Keratinocyte (primary cell): ENCODE measurements around the gene RASGEF1C. TPM values are rescaled to one million over a fixed set of nuclear protein-coding genes. Genes with fewer than 3 reads are reported as not detected.

ENCODE experiments used
- DNase-seq: peaks from one replicate; pipeline ENCODE4 v3.0.0-alpha.2; 2011; ENCODE audit warnings: low read depth, missing footprints, low spot score
- FAIRE-seq: peaks from 2 replicates; lab custom pipeline; 2011; peaks lifted over from hg19 to GRCh38; lab: Jason Lieb, UNC
- H2AFZ ChIP-seq: 2 replicates; pipeline ENCODE4 v1.6.0; 2012; ENCODE audit warnings: low read length, control low read depth, inconsistent platforms; ENCODE audit not compliant: control insufficient read depth
- H3K27ac ChIP-seq: 2 replicates; pipeline ENCODE4 v1.5.1; 2011; ENCODE audit warnings: low read length; ENCODE audit not compliant: control insufficient read depth, insufficient read depth
- H3K27me3 ChIP-seq: 3 replicates; pipeline ENCODE4 v1.6.0; 2011; ENCODE audit warnings: low read length; ENCODE audit not compliant: control insufficient read depth, insufficient read depth; ENCODE audit errors: extremely low read depth
- H3K36me3 ChIP-seq, 2 experiments: 2 replicates in 1 of 2; 3 replicates in 1 of 2; pipeline ENCODE4 v1.5.1; 2011; ENCODE audit warnings: low read length in 2 of 2, mild to moderate bottlenecking in 1 of 2; ENCODE audit not compliant: control insufficient read depth in 2 of 2, insufficient read depth in 2 of 2; ENCODE audit errors: extremely low read depth in 1 of 2
- H3K4me1 ChIP-seq: 3 replicates; pipeline ENCODE4 v1.5.1; 2011; ENCODE audit warnings: low read length; ENCODE audit not compliant: control insufficient read depth, insufficient read depth; ENCODE audit errors: extremely low read depth
- H3K4me2 ChIP-seq: 3 replicates; pipeline ENCODE4 v1.6.0; 2011; ENCODE audit warnings: low read depth, low read length; ENCODE audit not compliant: control insufficient read depth, insufficient read depth; ENCODE audit errors: extremely low read depth
- H3K4me3 ChIP-seq, 3 experiments: fragments of 200-600 bp in 1 of 3; sonication (generic) in 1 of 3; 2 replicates in 2 of 3; 3 replicates in 1 of 3; pipeline ENCODE4 v1.5.1; 2011 to 2016; ENCODE audit warnings: low read length in 3 of 3, mild to moderate bottlenecking in 3 of 3, control low read depth in 2 of 3, inconsistent platforms in 1 of 3, low read depth in 1 of 3, mixed read lengths in 1 of 3, mixed run types in 1 of 3, moderate library complexity in 1 of 3; ENCODE audit not compliant: control insufficient read depth in 2 of 3, insufficient read depth in 2 of 3; ENCODE audit errors: extremely low read depth in 1 of 3
- H3K79me2 ChIP-seq: 2 replicates; pipeline ENCODE4 v1.6.0; 2012; ENCODE audit warnings: low read length; ENCODE audit not compliant: control insufficient read depth, insufficient read depth
- H3K9ac ChIP-seq: 3 replicates; pipeline ENCODE4 v1.6.0; 2011; ENCODE audit warnings: low read length; ENCODE audit not compliant: control insufficient read depth, insufficient read depth; ENCODE audit errors: extremely low read depth
- H3K9me1 ChIP-seq: 3 replicates; pipeline ENCODE4 v1.6.0; 2011; ENCODE audit warnings: low read length; ENCODE audit not compliant: control insufficient read depth, insufficient read depth; ENCODE audit errors: extremely low read depth
- H3K9me3 ChIP-seq: 2 replicates; pipeline ENCODE4 v1.5.1; 2012; ENCODE audit warnings: low read depth, low read length; ENCODE audit not compliant: control insufficient read depth
- H4K20me1 ChIP-seq: 3 replicates; pipeline ENCODE4 v1.6.0; 2011; ENCODE audit warnings: low read length; ENCODE audit not compliant: control insufficient read depth, insufficient read depth; ENCODE audit errors: extremely low read depth
- CTCF ChIP-seq, 3 experiments: IDR thresholded peaks in 1 of 3; conservative IDR thresholded peaks in 1 of 3; optimal IDR thresholded peaks in 1 of 3; 2 replicates in 2 of 3; 3 replicates in 1 of 3; pipeline versions ENCODE3 to v1.5.1; 2011; ENCODE audit warnings: low read length in 3 of 3, mild to moderate bottlenecking in 3 of 3, moderate library complexity in 2 of 3, control low read depth in 1 of 3, inconsistent platforms in 1 of 3; ENCODE audit not compliant: insufficient read depth in 2 of 3; ENCODE audit errors: extremely low read depth in 1 of 3
- EZH2 ChIP-seq: IDR thresholded peaks from one replicate; pipeline ENCODE4 v1.6.1; 2012; ENCODE audit warnings: inconsistent platforms, mild to moderate bottlenecking, low read length, moderate library complexity
- dilution Hi-C: fragments of 300-500 bp; cut with MboI; formaldehyde crosslinking; loops from one replicate; pipeline ENCODE4 v1.7.0; 2020; ENCODE audit warnings: low sequenced_read_pairs; ENCODE audit not compliant: extremely low pct_ligation_motif_present
- polyA plus RNA-seq, 5 experiments: library from polyadenylated mRNA; depleted of rRNA in 3 of 5; stranded (reverse) in 3 of 5; stranded (forward) in 1 of 5; unstranded in 1 of 5; fragments of >200 nt; gene quantifications; 1 replicate in 1 of 5; 2 replicates in 3 of 5; 3 replicates in 1 of 5; pipeline versions ENCODE4 v1.2.1 to v1.2.3, GENCODE V29; 2011 to 2012; ENCODE audit warnings: missing spikeins in 2 of 5, low read depth in 1 of 5, low replicate concordance in 1 of 5

RASGEF1C gene
- polyA plus RNA-seq, 1 donor (not counting 4 experiments of a cell fraction or from before 2014, with no cell fraction given) = not detected

GRCh38 chr5:180093651-180094382 is 115.2 kb downstream of the RASGEF1C start:
- Histone ChIP-seq H2AFZ (no peak overlapping the region), H3K27ac (no peak overlapping the region), H4K20me1 (no peaks in the 10 kb centered on the region), H3K4me1 (peaks cover 3% of the 10 kb centered on the region), H3K9me1 (no peaks in the 10 kb centered on the region), H3K79me2 (no peaks in the 10 kb centered on the region), H3K9me3 (no peaks in the 10 kb centered on the region), H3K4me2 (no peak overlapping the region), H3K27me3 (no peaks in the 10 kb centered on the region), H3K9ac (no peak overlapping the region), H3K4me3 (no peak overlapping the region), H3K36me3 (no peaks in the 10 kb centered on the region)
- DNase-seq = no peak
- dilution Hi-C loops = no loop called here
- FAIRE-seq = no peak
- no peak for TF ChIP-seq CTCF (optimal IDR thresholded peaks at IDR 0.05 in 1 of 3, IDR thresholded peaks at IDR 0.05 in 1 of 3, conservative IDR thresholded peaks at IDR 0.05 in 1 of 3; ENCODE audit: extremely low read depth in 1 of 3, insufficient read depth in 2 of 3, low read length in 3 of 3)
- no peak for TF ChIP-seq EZH2

- dilution Hi-C loops = no loop called here
- FAIRE-seq = no peak
Observed at GRCh38 chr5:180093241-180093640, 115.8 kb downstream of the RASGEF1C start.

More at GRCh38 chr5:180093241-180093640, 115.8 kb downstream of the RASGEF1C start:
- no peak overlapping the region for H3K27ac ChIP-seq
- no peak overlapping the region for H2AFZ ChIP-seq
- H3K79me2 ChIP-seq = no peaks in the 10 kb centered on the region
- H3K9me3 ChIP-seq = no peaks in the 10 kb centered on the region
- H3K36me3 ChIP-seq = no peaks in the 10 kb centered on the region
- no peaks in the 10 kb centered on the region for H4K20me1 ChIP-seq
- H3K4me3 ChIP-seq = no peak overlapping the region
- DNase-seq = no peak
- H3K4me2 ChIP-seq = no peak overlapping the region
- peaks cover 3% of the 10 kb centered on the region for H3K4me1 ChIP-seq
- H3K9me1 ChIP-seq = no peaks in the 10 kb centered on the region
- TF ChIP-seq CTCF (optimal IDR thresholded peaks at IDR 0.05 in 1 of 3, IDR thresholded peaks at IDR 0.05 in 1 of 3, conservative IDR thresholded peaks at IDR 0.05 in 1 of 3; ENCODE audit: extremely low read depth in 1 of 3, insufficient read depth in 2 of 3, low read length in 3 of 3) (no peak), EZH2 (no peak)
- no peaks in the 10 kb centered on the region for H3K27me3 ChIP-seq
- H3K9ac ChIP-seq = no peak overlapping the region
